Measurements from ENCODE around the gene TP53TG3B.
"Not testable (repeated sequence)": the region's sequence is repeated elsewhere in the genome, so short reads cannot be mapped to it uniquely, and the experiment has no call there.

The TP53TG3B gene

GRCh38 chr16:33360541-33360940, at the start of gene TP53TG3B:
Gene TP53TG3B (plus strand): TSS chr16:33360841. CDS start chr16:33360909, 68 bp downstream.
- not testable (repeated sequence) for DNase-seq

- DNase-seq: not testable (repeated sequence)
These were observed 24.2 kb upstream of the TP53TG3B start for GRCh38 chr16:33336226-33337012.

GRCh38 chr16:33337627-33338542, 22.8 kb upstream of the TP53TG3B start:
- not testable (repeated sequence) for DNase-seq

- DNase-seq: not testable (repeated sequence)
These were observed 22.1 kb upstream of the TP53TG3B start for GRCh38 chr16:33338543-33338951.

- not testable (repeated sequence) for DNase-seq
These were observed 21.3 kb upstream of the TP53TG3B start for GRCh38 chr16:33339093-33340061.
